Ectodermal cell (in vitro differentiated cells): ENCODE results near the gene SMIM45.

Experiments
- H3K27ac ChIP-seq: 2 replicates; pipeline ENCODE4 v1.7.0; 2013; ENCODE audit warnings: mild to moderate bottlenecking, low read depth, low read length; ENCODE audit not compliant: insufficient read depth, poor library complexity, severe bottlenecking
- H3K27me3 ChIP-seq: 2 replicates; pipeline ENCODE4 v1.7.0; 2013; ENCODE audit warnings: mild to moderate bottlenecking, low read length; ENCODE audit not compliant: insufficient read depth, control insufficient read depth, poor library complexity, severe bottlenecking
- H3K36me3 ChIP-seq: one replicate; pipeline ENCODE4 v1.7.0; 2013; ENCODE audit warnings: low read length; ENCODE audit not compliant: control insufficient read depth, insufficient read depth
- H3K4me1 ChIP-seq: one replicate; pipeline ENCODE4 v1.7.0; 2013; ENCODE audit warnings: low read length; ENCODE audit not compliant: control insufficient read depth, insufficient read depth
- H3K4me3 ChIP-seq: 2 replicates; pipeline ENCODE4 v1.7.0; 2013; ENCODE audit warnings: low read depth, low read length, control low read depth; ENCODE audit not compliant: insufficient read depth
- H3K9me3 ChIP-seq: 2 replicates; pipeline ENCODE4 v1.7.0; 2013; ENCODE audit warnings: mild to moderate bottlenecking, low read length, moderate library complexity; ENCODE audit not compliant: control insufficient read depth
- WGBS, 2 experiments: methylation state at CpG; one replicate each; pipeline ENCODE4 v1.1.7; 2013; ENCODE audit warnings: missing lambda C conversion rate in 2 of 2; 5-methylcytosine and 5-hydroxymethylcytosine counted together

SMIM45 gene

DNA sequence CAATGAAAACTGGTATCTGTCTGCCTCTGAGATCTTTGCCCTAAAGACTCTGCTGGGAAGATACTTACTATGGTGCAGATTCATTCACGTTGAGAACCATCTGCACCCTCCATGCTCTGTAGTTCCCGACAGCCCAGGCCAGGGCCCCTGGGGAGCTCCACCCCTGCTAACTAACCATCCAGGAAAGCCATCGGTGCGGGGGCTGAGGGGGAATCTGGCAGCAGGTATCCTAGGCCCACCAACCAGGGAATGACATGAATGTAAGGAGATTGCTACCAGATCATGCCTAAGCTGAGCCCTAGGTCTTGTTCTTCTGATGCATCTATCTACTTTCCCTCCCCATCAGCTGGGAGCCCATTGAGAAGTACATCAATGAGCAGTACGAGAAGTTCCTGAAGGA is 35.3 kb downstream of the SMIM45 start:
- Histone ChIP-seq H3K4me1 (no peaks in the 10 kb centered on the region), H3K36me3 (no peaks in the 10 kb centered on the region), H3K27ac (no peak overlapping the region), H3K4me3 (no peak overlapping the region), H3K9me3 (no peaks in the 10 kb centered on the region), H3K27me3 (no peaks in the 10 kb centered on the region)
- WGBS, 2 experiments, result 94 to 95% methylated on average over 5 of the region's 5 CpGs

DNA sequence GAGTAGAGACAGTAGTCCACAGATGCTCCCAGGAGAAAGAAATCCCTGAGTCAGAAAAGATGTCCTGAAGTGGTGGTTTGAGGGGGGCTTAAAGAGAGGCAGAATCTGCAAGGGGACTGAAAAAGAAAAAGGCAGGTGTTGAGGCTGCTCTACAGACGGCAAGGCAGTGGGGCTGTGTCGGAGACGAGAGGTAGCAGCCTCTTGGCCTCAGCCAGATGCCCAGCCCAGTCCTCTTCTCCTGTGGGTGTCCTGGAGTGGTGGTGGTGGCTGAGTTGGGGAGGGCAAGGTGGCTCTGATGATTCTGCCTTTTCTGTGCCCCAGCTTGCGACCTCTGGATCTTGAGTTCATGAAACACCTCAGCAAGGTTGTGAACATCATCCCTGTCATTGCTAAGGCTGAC is 37.3 kb downstream of the SMIM45 start:
- Histone ChIP-seq H3K27ac (no peak overlapping the region), H3K9me3 (no peaks in the 10 kb centered on the region), H3K4me1 (no peaks in the 10 kb centered on the region), H3K36me3 (no peaks in the 10 kb centered on the region), H3K4me3 (no peak overlapping the region), H3K27me3 (no peaks in the 10 kb centered on the region)
- 83 to 88% methylated on average over 4 of the region's 4 CpGs for WGBS, 2 experiments

DNA sequence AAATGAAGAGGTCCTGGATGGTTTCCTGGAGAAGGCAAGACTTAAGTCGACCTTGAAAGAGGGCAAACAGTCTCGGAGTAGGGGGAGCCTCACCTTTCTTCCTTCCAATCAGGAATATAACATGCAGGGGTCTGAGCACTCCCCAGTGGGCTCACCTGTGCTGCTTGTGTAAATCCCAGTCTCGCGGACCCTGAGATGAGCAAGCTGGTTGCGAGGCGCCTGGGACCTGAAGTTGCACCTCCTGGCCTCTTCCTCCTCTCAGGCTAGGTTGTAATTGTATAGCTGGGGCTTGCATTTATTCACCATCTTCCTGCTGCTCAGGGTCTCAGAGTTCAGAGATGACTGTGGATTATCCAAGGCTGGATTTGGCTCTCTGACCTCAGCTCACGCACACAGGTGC is 39.2 kb downstream of the SMIM45 start:
- Histone ChIP-seq H3K4me1 (no peaks in the 10 kb centered on the region), H3K36me3 (no peaks in the 10 kb centered on the region), H3K27ac (no peak overlapping the region), H3K9me3 (no peaks in the 10 kb centered on the region), H3K4me3 (no peak overlapping the region), H3K27me3 (no peaks in the 10 kb centered on the region)
- WGBS, 2 experiments, result 95 to 98% methylated on average over 7 of the region's 7 CpGs

DNA sequence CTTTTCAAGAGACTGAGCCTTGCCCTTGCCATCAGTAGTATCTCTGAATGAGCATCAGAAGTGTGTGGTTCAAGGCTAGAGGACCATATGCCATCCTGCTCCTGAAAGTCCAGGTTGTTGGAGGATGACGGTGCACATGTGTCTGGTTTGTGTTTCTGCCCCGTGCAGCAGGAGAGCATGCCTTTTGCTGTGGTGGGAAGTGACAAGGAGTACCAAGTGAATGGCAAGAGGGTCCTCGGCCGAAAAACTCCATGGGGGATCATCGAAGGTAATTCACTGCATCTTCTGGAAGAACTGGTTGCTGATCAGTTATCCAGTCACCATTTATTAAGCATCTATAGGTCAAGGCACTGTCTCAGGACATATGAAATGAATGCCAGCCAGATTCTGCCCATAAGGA is 40.5 kb downstream of the SMIM45 start:
- Histone ChIP-seq H3K27me3 (no peaks in the 10 kb centered on the region), H3K36me3 (no peaks in the 10 kb centered on the region), H3K9me3 (no peaks in the 10 kb centered on the region), H3K4me1 (no peaks in the 10 kb centered on the region), H3K27ac (no peak overlapping the region), H3K4me3 (no peak overlapping the region)
- 93% methylated on average over 5 of the region's 5 CpGs for WGBS, 2 experiments

DNA sequence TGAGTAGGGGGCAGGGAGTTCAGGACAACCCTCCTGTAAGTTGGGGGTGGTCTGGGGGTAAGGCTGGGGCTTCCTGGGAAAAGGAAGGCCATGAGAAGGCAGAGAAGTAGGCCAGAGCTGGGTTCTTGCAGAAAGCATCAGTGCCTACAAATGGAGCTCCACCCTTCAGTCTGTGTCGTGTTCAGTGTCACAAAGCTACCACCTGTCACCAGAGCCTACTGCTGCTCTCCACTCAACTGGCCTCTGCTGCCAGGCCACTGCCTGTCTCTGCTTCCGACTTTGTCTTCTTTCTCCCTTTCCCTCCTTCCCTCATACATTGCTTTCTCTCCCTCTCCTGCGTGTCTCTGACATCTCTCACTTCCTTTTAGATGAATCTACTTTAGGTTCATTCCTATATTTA is 43.3 kb downstream of the SMIM45 start:
- H3K27ac ChIP-seq, result no peak overlapping the region
- 88 to 89% methylated on average over 3 of the region's 3 CpGs for WGBS, 2 experiments

DNA sequence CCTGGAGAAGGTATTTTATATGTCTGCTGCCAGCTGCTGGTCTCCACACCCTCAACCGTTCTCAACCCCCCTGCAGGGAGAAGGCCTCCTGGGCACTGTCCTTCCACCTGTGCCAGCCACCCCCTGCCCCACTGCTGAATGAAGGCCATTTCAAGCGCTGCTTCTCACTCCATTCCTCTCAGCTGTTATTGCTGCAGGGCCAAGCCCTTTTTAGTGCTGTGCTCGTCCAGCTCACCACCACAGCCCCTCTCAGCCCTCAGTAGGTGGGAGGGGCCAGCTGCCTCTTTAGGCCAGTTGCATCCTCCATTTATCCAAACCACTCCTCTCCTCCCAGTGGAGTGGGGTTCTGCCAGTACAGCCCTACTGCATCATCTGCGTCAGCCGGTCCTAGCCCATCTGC is 44.9 kb downstream of the SMIM45 start:
- H3K36me3 ChIP-seq, result no peaks in the 10 kb centered on the region
- no peaks in the 10 kb centered on the region for H3K27me3 ChIP-seq
- no peaks in the 10 kb centered on the region for H3K4me1 ChIP-seq
- no peak overlapping the region for H3K4me3 ChIP-seq
- no peak overlapping the region for H3K27ac ChIP-seq
- WGBS, 2 experiments, result 87 to 92% methylated on average over 5 of the region's 5 CpGs
- H3K9me3 ChIP-seq, result no peaks in the 10 kb centered on the region

More for the DNA sequence above, 43.3 kb downstream of the SMIM45 start:
- Histone ChIP-seq H3K4me1 (no peaks in the 10 kb centered on the region), H3K4me3 (no peak overlapping the region), H3K9me3 (no peaks in the 10 kb centered on the region), H3K36me3 (no peaks in the 10 kb centered on the region), H3K27me3 (no peaks in the 10 kb centered on the region)

DNA sequence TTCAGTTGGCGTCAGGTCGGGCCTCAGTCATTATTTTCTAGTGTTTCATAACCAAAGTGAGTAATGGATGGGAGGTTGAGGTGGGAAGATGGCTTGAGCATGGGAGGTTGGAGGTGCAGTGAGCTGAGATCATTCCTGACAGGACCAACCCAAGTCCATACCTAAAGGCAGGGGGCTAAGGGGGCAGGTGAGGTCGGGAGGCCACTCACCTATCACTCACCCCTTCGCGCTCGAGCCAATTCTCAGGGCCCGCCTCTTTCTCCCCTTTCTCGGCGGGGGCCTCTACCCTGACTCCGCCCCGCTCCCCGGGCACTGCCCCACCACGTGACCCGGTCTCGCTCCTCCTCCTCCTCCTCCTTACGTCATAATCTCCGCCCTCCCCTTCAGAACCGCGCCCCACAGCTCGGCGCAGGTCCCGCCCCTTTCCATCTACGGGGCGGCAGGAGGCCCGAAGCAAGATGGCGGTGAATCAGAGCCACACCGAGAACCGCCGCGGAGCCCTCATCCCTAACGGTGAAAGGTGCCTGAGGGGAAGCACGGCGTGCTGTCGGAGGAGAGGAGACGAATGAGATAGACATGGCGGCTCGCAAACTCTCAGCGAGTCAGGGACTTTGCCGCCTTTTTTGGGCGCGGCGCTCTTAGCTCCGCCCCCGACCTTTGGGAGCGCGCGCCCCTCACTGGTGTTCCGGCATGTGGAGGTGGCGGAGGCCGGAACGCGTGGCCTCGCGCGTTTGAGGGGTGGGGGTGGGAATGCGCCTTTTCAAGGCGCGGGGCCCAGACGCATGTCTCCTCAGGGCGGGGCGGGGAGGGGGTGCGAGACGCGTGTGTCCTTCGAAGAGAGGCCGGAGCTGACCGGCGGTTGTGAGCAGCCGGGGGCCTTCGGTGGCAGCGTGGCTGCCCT is 46.7 kb downstream of the SMIM45 start, which contains the start of gene WBP2NL:
Gene WBP2NL (plus strand): TSS at position 428 of the 901 bp plus-strand sequence. CDS start 31 bp downstream, at position 459.
- H3K4me1 ChIP-seq, result no peaks in the 10 kb centered on the region
- 95 to 96% methylated on average over 71 of the region's 71 CpGs for WGBS, 2 experiments
- no peaks in the 10 kb centered on the region for H3K36me3 ChIP-seq
- no peaks in the 10 kb centered on the region for H3K9me3 ChIP-seq
- no peaks in the 10 kb centered on the region for H3K27me3 ChIP-seq
- H3K4me3 ChIP-seq, result no peak within 1 kb of the TSS
- no peak within 1 kb of the TSS for H3K27ac ChIP-seq

DNA sequence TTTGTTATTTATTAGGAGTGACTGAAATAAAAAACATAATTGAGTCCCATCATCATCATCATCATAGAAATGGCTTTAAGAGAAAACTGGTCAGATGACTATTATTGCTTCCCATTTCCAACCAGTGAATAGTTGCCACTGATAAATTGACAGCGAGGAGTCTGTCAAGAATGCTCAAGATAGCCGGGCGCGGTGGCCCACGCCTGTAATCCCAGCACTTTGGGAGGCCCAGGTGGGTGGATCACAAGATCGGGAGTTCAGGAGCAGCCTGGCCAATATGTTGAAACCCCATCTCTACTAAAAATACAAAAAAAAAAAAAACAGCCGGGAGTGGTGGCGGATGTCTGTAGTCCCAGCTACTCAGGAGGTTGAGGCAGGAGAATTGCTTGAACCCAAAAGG is 48.5 kb downstream of the SMIM45 start:
- H3K9me3 ChIP-seq, result no peaks in the 10 kb centered on the region
- 90 to 97% methylated on average over 8 of the region's 8 CpGs for WGBS, 2 experiments

DNA sequence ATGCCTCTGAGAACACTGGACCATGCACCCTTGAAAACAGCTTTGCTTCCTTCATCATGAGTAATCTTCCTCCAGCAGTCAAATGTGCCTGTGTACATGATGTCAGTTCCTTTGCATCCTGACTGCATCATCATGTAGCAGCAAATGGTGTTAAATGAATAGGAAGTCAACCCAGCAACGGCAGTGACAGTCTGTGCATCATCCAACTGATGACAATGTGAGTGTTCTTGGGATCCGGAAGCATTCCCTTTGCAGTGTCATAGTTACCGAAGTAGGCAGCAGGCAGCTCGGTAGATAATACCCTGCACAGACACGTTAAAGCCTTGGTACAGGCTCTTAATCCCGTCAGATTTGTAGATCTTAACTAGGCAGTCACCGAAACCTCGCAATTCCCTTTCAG is 49.2 kb downstream of the SMIM45 start:
- Histone ChIP-seq H3K27ac (no peak overlapping the region), H3K27me3 (no peaks in the 10 kb centered on the region), H3K4me3 (no peak overlapping the region), H3K4me1 (no peaks in the 10 kb centered on the region), H3K36me3 (no peaks in the 10 kb centered on the region), H3K9me3 (no peaks in the 10 kb centered on the region)
- 75 to 78% methylated on average over 8 of the region's 8 CpGs for WGBS, 2 experiments

More for the DNA sequence above, 48.5 kb downstream of the SMIM45 start:
- Histone ChIP-seq H3K4me3 (no peak overlapping the region), H3K4me1 (no peaks in the 10 kb centered on the region), H3K27me3 (no peaks in the 10 kb centered on the region), H3K36me3 (no peaks in the 10 kb centered on the region), H3K27ac (no peak overlapping the region)

DNA sequence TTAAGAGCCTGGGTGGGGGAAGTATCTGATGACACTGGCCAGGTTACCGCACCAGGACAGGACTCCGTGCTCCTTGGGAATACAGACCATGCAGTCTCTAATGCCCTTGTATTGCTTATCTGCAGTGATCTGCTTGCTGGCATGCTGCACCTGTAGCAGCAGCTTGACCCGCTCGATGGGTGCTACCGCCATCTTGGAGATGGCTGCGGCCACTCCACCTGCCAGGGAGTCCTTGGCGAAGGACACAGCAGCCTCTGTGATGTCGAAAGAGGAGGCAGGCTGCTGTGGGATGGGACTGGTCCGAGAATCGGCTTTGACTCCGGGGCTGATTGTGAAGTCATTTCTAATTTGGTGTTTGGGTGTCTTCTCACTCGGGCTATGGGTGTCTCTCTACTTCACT is 49.8 kb downstream of the SMIM45 start:
- H3K4me1 ChIP-seq, result no peaks in the 10 kb centered on the region
- H3K36me3 ChIP-seq, result no peaks in the 10 kb centered on the region
- H3K9me3 ChIP-seq, result no peaks in the 10 kb centered on the region
- H3K4me3 ChIP-seq, result no peak overlapping the region
- no peak overlapping the region for H3K27ac ChIP-seq
- no peaks in the 10 kb centered on the region for H3K27me3 ChIP-seq
- WGBS, 2 experiments, result 94 to 95% methylated on average over 12 of the region's 12 CpGs
